Thoracic aorta (tissue), 2 donors: ENCODE measurements around the gene STK32A. TPM values are rescaled to one million over a fixed set of nuclear protein-coding genes. Genes with fewer than 3 reads are reported as not detected.
"Not testable (repeated sequence)": the region's sequence is repeated elsewhere in the genome, so short reads cannot be mapped to it uniquely, and the experiment has no call there.

Experiments used
- ATAC-seq: fragments of 150-250 bp; one replicate; pipeline ENCODE4 v1.8.0; 2017; ENCODE audit warnings: low read depth; ENCODE audit not compliant: insufficient number of reproducible peaks, low FRiP score
- DNase-seq: peaks from one replicate; pipeline ENCODE4 v3.0.0-alpha.2; 2020; ENCODE audit warnings: low spot score
- H3K27ac ChIP-seq, 2 donors: fragments of 200-600 bp; sonication (generic); 1 replicate in 1 of 2; 2 replicates in 1 of 2; pipeline ENCODE4 v1.5.1; 2016; ENCODE audit warnings: mild to moderate bottlenecking in 2 of 2, moderate library complexity in 2 of 2
- H3K27me3 ChIP-seq: fragments of 200-600 bp; sonication (generic); replicated peaks from 2 replicates; pipeline ENCODE4 v1.6.0; 2016; ENCODE audit warnings: mild to moderate bottlenecking; ENCODE audit not compliant: insufficient read depth
- H3K36me3 ChIP-seq: fragments of 200-600 bp; sonication (generic); one replicate; pipeline ENCODE4 v1.5.1; 2016
- H3K4me1 ChIP-seq, 2 donors: fragments of 200-600 bp; sonication (generic); 1 replicate in 1 of 2; 2 replicates in 1 of 2; pipeline versions ENCODE4 v1.5.1 to v1.6.0; 2016; ENCODE audit warnings: low read depth in 2 of 2, mild to moderate bottlenecking in 1 of 2; ENCODE audit not compliant: control insufficient read depth in 1 of 2
- H3K4me3 ChIP-seq: fragments of 200-600 bp; sonication (generic); 2 replicates; pipeline ENCODE4 v1.5.1; 2016; ENCODE audit warnings: mild to moderate bottlenecking
- H3K9me3 ChIP-seq: fragments of 200-600 bp; sonication (generic); 2 replicates; pipeline ENCODE4 v1.5.1; 2016
- total RNA-seq, 2 donors: library from RNA; depleted of rRNA; stranded (reverse); fragments of >200 nt; gene quantifications; one replicate each; pipeline versions ENCODE4 v1.1.0 to v1.2.3, GENCODE V29; 2016
- TF ChIP-seq, protein P1 (sequence below): fragments of 200-600 bp; sonication (generic); IDR thresholded peaks from one replicate; pipeline ENCODE4 v1.5.1; 2019; ENCODE audit warnings: antibody characterized with exemption

Gene STK32A
- total RNA-seq, 2 donors from 2014 or later: 8.0 to 9.5 TPM

DNA sequence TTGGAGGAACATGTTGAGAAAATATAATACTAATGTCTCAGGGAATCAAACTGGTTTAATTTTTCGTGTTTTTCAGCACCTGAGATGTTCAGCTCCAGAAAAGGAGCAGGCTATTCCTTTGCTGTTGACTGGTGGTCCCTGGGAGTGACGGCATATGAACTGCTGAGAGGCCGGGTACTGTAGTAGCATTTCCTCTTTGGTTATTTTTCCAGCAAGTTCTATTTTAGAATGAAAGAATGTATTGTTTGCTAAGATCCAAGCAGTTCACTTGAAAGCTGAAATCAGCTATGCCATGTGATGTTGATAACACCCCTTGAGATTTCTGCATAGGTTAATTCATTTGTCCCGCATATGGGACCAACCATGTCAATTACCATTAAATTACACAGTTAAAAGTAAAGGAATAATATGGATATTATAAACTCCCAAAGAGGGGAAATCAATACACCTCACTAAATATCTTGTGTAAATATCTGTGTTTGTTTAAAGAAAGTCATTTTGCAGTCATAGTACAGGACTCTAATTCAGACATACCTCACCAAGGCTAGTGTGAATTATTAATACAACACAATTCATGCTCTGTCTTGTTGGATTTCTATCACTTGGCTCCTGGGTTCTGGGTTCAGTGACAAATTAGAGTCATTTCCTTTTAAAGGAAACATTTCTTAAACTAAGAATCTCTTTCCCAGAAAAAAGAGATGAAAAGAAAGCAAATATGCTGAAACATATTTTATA lies 126.8 kb downstream of the STK32A start:
- H3K4me1 ChIP-seq: peaks cover 4 to 11% of the 10 kb centered on the region in 2 donors
- ATAC-seq: no peak

DNA sequence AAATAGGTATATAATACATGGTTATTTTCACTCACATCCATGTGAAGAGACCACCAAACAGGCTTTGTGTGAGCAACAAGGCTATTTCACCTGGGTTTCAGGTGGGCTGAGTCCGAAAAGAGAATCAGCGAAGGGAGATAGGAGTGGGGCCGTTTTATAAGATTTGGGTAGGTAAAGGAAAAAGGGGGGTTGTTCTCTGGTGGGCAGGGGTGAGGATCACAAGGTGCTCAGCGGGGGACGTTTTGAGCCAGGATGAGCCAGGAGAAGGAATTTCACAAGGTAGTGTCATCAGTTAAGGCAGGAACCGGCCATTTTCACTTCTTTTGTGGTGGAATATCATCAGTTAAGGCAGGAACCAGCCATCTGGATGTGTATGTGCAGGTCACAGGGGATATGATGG lies 132.6 kb downstream of the STK32A start:
- H3K4me1 ChIP-seq: peaks cover 7 to 10% of the 10 kb centered on the region in 2 donors
- DNase-seq, H3K4me3 ChIP-seq, H3K27ac ChIP-seq, H3K27me3 ChIP-seq, ATAC-seq, H3K9me3 ChIP-seq, H3K36me3 ChIP-seq: not testable (repeated sequence)

More for the DNA sequence above, 126.8 kb downstream of the STK32A start:
- TF ChIP-seq, protein P1, sequence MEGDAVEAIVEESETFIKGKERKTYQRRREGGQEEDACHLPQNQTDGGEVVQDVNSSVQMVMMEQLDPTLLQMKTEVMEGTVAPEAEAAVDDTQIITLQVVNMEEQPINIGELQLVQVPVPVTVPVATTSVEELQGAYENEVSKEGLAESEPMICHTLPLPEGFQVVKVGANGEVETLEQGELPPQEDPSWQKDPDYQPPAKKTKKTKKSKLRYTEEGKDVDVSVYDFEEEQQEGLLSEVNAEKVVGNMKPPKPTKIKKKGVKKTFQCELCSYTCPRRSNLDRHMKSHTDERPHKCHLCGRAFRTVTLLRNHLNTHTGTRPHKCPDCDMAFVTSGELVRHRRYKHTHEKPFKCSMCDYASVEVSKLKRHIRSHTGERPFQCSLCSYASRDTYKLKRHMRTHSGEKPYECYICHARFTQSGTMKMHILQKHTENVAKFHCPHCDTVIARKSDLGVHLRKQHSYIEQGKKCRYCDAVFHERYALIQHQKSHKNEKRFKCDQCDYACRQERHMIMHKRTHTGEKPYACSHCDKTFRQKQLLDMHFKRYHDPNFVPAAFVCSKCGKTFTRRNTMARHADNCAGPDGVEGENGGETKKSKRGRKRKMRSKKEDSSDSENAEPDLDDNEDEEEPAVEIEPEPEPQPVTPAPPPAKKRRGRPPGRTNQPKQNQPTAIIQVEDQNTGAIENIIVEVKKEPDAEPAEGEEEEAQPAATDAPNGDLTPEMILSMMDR: no peak
- no peak overlapping the region for H3K27ac ChIP-seq
- H3K27me3 ChIP-seq: no peaks in the 10 kb centered on the region
- no peak for DNase-seq
- no peak overlapping the region for H3K4me3 ChIP-seq
- no peaks in the 10 kb centered on the region for H3K36me3 ChIP-seq
- no peaks in the 10 kb centered on the region for H3K9me3 ChIP-seq

DNA sequence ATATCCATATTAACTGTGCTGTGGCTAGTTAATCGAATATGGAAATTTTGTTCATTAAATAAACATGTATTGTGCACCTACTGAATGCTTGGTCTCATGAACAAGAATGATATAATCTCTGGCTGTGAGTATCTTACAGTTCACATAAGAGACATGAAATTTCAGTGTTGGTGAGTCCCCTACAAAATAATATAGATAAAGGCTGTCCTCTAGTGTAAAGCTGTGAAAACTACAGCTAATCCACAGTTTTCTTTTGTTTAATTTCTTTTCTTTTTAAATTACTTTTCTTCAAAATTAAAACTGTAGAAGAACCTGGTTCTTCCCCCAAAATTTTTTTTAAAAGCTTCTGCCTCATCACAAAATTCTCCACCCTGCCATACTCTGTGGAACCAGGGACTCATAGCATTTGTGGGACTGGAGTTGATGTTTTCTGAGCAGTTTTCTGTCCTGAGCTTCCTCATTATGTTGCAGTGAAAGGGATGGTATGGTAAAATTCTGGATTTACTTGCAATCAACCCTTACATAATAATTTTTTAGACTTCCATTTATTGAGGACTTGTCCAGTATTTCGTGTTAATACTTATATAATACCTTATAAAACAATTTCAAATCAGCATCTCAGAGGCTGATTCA lies 135.0 kb downstream of the STK32A start:
- Histone ChIP-seq H3K4me1 (peaks cover 7 to 10% of the 10 kb centered on the region in 2 donors), H3K27me3 (no peaks in the 10 kb centered on the region), H3K36me3 (no peaks in the 10 kb centered on the region), H3K27ac (peak overlapping the region in 1 of 2 donors; percentile 10), H3K9me3 (no peaks in the 10 kb centered on the region), H3K4me3 (peak overlapping the region; percentile 32)
- DNase-seq (no peak), ATAC-seq (no peak)
- TF ChIP-seq, protein P1: peak; percentile 78

DNA sequence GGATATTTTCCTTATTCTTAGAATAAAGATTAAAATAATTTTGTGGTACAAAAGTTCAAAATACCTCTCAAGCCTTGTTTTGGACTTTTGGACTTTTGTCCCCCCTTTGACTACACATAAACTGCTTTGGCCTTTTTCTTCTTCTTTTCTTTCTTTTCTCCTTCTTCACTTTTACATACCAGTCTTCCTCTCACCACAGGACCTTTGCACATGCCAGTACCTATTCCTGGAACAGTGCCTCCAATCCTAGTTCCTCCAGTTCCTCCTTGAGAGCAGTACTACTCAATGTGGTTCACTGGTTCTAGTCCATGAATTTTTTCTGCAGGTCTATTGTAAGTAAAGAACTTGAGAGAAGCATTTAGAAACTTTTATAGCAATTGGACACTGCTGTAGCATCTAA lies 136.5 kb downstream of the STK32A start:
- no peak overlapping the region for H3K4me3 ChIP-seq
- no peaks in the 10 kb centered on the region for H3K36me3 ChIP-seq
- no peaks in the 10 kb centered on the region for H3K9me3 ChIP-seq
- H3K4me1 ChIP-seq: peaks cover 7 to 10% of the 10 kb centered on the region in 2 donors
- ATAC-seq (no peak), DNase-seq (no peak)
- TF ChIP-seq, protein P1: no peak
- no peak overlapping the region for H3K27ac ChIP-seq
- no peaks in the 10 kb centered on the region for H3K27me3 ChIP-seq

DNA sequence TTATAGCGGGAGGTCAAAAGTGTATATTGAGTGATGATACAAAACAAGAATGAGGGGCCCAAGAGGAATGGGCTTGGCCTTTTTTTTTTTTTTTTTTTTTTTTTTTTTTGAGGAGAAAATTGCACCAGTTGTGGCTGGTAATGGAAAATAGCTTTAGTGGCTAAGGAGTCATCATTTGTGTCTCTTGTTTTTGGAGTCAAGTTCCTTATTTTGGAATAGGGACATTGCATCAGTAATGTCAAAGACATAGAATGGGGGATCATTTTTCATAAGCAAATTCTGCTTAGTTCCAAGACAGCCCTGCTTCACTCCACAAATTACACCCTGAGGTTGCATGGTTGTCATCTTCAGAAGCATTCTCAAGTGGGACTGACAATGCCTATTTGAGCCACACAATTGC lies 137.4 kb downstream of the STK32A start:
- Histone ChIP-seq H3K4me3 (no peak overlapping the region), H3K27me3 (no peaks in the 10 kb centered on the region), H3K9me3 (no peaks in the 10 kb centered on the region), H3K4me1 (peaks cover 7 to 10% of the 10 kb centered on the region in 2 donors), H3K27ac (no peak overlapping the region), H3K36me3 (no peaks in the 10 kb centered on the region)
- DNase-seq (no peak), ATAC-seq (no peak)
- TF ChIP-seq, protein P1: no peak
